K562 (cell line): ENCODE data around the gene ANXA3. TPM values are rescaled to one million over a fixed set of nuclear protein-coding genes. Genes with fewer than 3 reads are reported as not detected.

Source experiments
- BACH1 ChIP-seq: fragments of 200-800 bp; sonication (Bioruptor generic); IDR thresholded peaks from 2 replicates; pipeline ENCODE4 v1.6.1; 2016; ENCODE audit warnings: missing genetic modification characterization, missing compliant biosample characterization
- CBFA2T2 ChIP-seq: fragments of 450-650 bp; conservative IDR thresholded peaks from 2 replicates; pipeline ENCODE4 v1.6.1; 2017; ENCODE audit warnings: mild to moderate bottlenecking
- CC2D1A ChIP-seq: fragments of 450-650 bp; IDR thresholded peaks from 2 replicates; pipeline ENCODE4 v1.6.1; 2017; ENCODE audit warnings: mild to moderate bottlenecking
- CEBPG ChIP-seq, 3 experiments: fragments of 200-800 bp in 1 of 3; sonication (Bioruptor generic) in 1 of 3; sonication (generic) in 1 of 3; formaldehyde crosslinking in 1 of 3; IDR thresholded peaks in 2 of 3; conservative IDR thresholded peaks in 1 of 3; 2 replicates each; pipeline versions ENCODE4 v1.6.1 to v1.8.0; 2016 to 2022; ENCODE audit warnings: missing compliant biosample characterization in 2 of 3, missing genetic modification characterization in 2 of 3, mild to moderate bottlenecking in 1 of 3, missing genetic modification reagents in 1 of 3
- CREB3L1 ChIP-seq: fragments of 450-650 bp; IDR thresholded peaks from 2 replicates; pipeline ENCODE4 v1.6.1; 2014; ENCODE audit warnings: low read depth, mild to moderate bottlenecking, moderate library complexity, borderline replicate concordance
- EGR1 ChIP-seq: fragments of 450-650 bp; conservative IDR thresholded peaks from 2 replicates; pipeline ENCODE4 v1.6.1; 2017; ENCODE audit warnings: mild to moderate bottlenecking
- GTF2F1 ChIP-seq: IDR thresholded peaks from 2 replicates; pipeline ENCODE4 v1.6.1; 2011; ENCODE audit warnings: low read depth, low read length, improper control_type of control experiment
- KLF1 ChIP-seq: fragments of 450-650 bp; IDR thresholded peaks from 2 replicates; pipeline ENCODE4 v1.6.1; 2016; ENCODE audit warnings: missing genetic modification characterization, missing compliant biosample characterization
- MBD2 ChIP-seq: sonication (generic); IDR thresholded peaks from 2 replicates; pipeline ENCODE4 v1.6.1; 2016; ENCODE audit warnings: low read depth, borderline replicate concordance
- NCOA2 ChIP-seq, 2 experiments: fragments of 450-650 bp; IDR thresholded peaks; 2 replicates each; pipeline ENCODE4 v1.6.1; 2018; ENCODE audit warnings: mild to moderate bottlenecking in 2 of 2, moderate library complexity in 1 of 2; ENCODE audit not compliant: partially characterized antibody in 2 of 2
- NR3C1 ChIP-seq: sonication (generic); formaldehyde crosslinking; IDR thresholded peaks from 2 replicates; pipeline ENCODE4 v1.8.1; 2022; ENCODE audit warnings: missing genetic modification reagents
- OTX1 ChIP-seq: fragments of 450-650 bp; formaldehyde crosslinking; IDR thresholded peaks from 2 replicates; pipeline ENCODE4 v1.4.0; 2022; ENCODE audit warnings: mild to moderate bottlenecking
- RBM14 ChIP-seq: fragments of 200-400 bp; formaldehyde crosslinking; IDR thresholded peaks from 2 replicates; pipeline ENCODE4 v1.6.1; 2018; ENCODE audit warnings: low read depth, mild to moderate bottlenecking, low read length, moderate library complexity, borderline replicate concordance; ENCODE audit not compliant: insufficient read depth
- RFX5 ChIP-seq: IDR thresholded peaks from 2 replicates; pipeline ENCODE4 v1.6.1; 2011; ENCODE audit warnings: low read depth, mild to moderate bottlenecking, improper control_type of control experiment, low read length
- SFPQ ChIP-seq: fragments of 200-400 bp; formaldehyde crosslinking; IDR thresholded peaks from 2 replicates; pipeline ENCODE4 v1.6.1; 2017; ENCODE audit warnings: mild to moderate bottlenecking, low read depth, low read length, moderate library complexity
- TCF3 ChIP-seq: sonication (generic); formaldehyde crosslinking; IDR thresholded peaks from 2 replicates; pipeline ENCODE4 v1.4.0; 2020; ENCODE audit warnings: mild to moderate bottlenecking, missing genetic modification reagents
- ZBED1 ChIP-seq: IDR thresholded peaks from 2 replicates; pipeline ENCODE4 v1.6.1; 2014
- ZHX1 ChIP-seq: fragments of 150-350 bp; conservative IDR thresholded peaks from 2 replicates; pipeline ENCODE4 v1.6.1; 2014; ENCODE audit warnings: low read length
- ZNF263 ChIP-seq: sonication (generic); formaldehyde crosslinking; IDR thresholded peaks from 2 replicates; pipeline ENCODE4 v1.8.0; 2022; ENCODE audit warnings: mild to moderate bottlenecking, missing genetic modification reagents, borderline replicate concordance
- ZNF274 ChIP-seq: IDR thresholded peaks from 2 replicates; pipeline ENCODE4 v1.6.1; 2011; ENCODE audit warnings: low read depth, mild to moderate bottlenecking, low read length, moderate library complexity, borderline replicate concordance
- ZNF561 ChIP-seq: fragments of 450-650 bp; formaldehyde crosslinking; conservative IDR thresholded peaks from 2 replicates; pipeline ENCODE4 v1.4.0; 2020; ENCODE audit warnings: mild to moderate bottlenecking, moderate library complexity
- ZNF707 ChIP-seq: fragments of 250-450 bp; sonication (Bioruptor Pico); conservative IDR thresholded peaks from 2 replicates; pipeline ENCODE4 v1.8.0; 2022; ENCODE audit warnings: inconsistent platforms, mild to moderate bottlenecking, moderate library complexity
- polyA plus RNA-seq, 8 experiments: library from polyadenylated mRNA; depleted of rRNA in 4 of 8; stranded (reverse) in 5 of 8; unstranded in 3 of 8; fragments of >200 nt; fragmentation: Nextera tagmentation in 2 of 8; fragmentation: Illumina TruSeq in 1 of 8; extraction: Ambion mirVana in 2 of 8; extraction: Trizol in 1 of 8; gene quantifications; 2 replicates each; pipeline versions ENCODE4 v1.2.1 to v1.2.3, GENCODE V29; 2011 to 2014; ENCODE audit warnings: inconsistent platforms in 1 of 8, missing spikeins in 1 of 8
- total RNA-seq, 7 experiments: library from RNA; depleted of rRNA in 6 of 7; stranded (reverse); fragments of >200 nt in 6 of 7; fragmentation: Illumina TruSeq in 2 of 7; extraction: Trizol in 2 of 7; gene quantifications; 2 replicates each; pipeline versions ENCODE4 v1.2.1 to v1.2.3, GENCODE V29; 2011 to 2021; ENCODE audit warnings: low replicate concordance in 1 of 7
- TF ChIP-seq, protein P1 (sequence below): fragments of 250-450 bp; sonication (Bioruptor Pico); IDR thresholded peaks from 2 replicates; pipeline ENCODE4 v1.8.0; 2021; ENCODE audit warnings: borderline replicate concordance, mild to moderate bottlenecking, moderate library complexity; ENCODE audit not compliant: poor library complexity, severe bottlenecking

ANXA3 gene
- total and polyA plus RNA-seq, 9 of the 15 experiments (the other 6 are each of a cell fraction or from before 2014, with no cell fraction given): 6.3 to 15.5 (median 9.8) TPM

- TF ChIP-seq RFX5 (no peak), RBM14 (no peak), ZNF561 (CRISPR knock-in tag) (no peak), SFPQ (no peak), TCF3 (peak; percentile 73), EGR1 (no peak; the same call in 1 of the 2 replicates), GTF2F1 (no peak), NR3C1 (CRISPR knock-in tag) (no peak), CREB3L1 (no peak), ZHX1 (no peak), ZNF707 (CRISPR knock-in tag) (no peak), CBFA2T2 (peak; percentile 73), ZBED1 (no peak), KLF1 (tag) (no peak), CEBPG (CRISPR knock-in tag; IDR thresholded peaks at IDR 0.05) (peak; percentile 37; the same call in 1 of the 2 replicates), CEBPG (tag; conservative IDR thresholded peaks at IDR 0.05 in 1 of 2, IDR thresholded peaks at IDR 0.05 in 1 of 2) (peak; percentile 77 to 88), NCOA2 (IDR thresholded peaks at IDR 0.05; ENCODE audit: partially characterized antibody in 2 of 2) (no peak), MBD2 (no peak), ZNF263 (CRISPR knock-in tag) (no peak), OTX1 (CRISPR knock-in tag) (no peak), ZNF274 (no peak), BACH1 (no peak), CC2D1A (no peak)
- TF ChIP-seq, protein P1, sequence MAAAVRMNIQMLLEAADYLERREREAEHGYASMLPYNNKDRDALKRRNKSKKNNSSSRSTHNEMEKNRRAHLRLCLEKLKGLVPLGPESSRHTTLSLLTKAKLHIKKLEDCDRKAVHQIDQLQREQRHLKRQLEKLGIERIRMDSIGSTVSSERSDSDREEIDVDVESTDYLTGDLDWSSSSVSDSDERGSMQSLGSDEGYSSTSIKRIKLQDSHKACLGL: no peak
These were observed 78.5 kb downstream of the ANXA3 start (continued) for GRCh38 chr4:78629991-78630541.
